ENCODE results near the gene BHLHE23.
A peak's percentile ranks its signal among the peaks of the same experiment; 100 is the strongest.
"Not testable (repeated sequence)": the region's sequence is repeated elsewhere in the genome, so short reads cannot be mapped to it uniquely, and the experiment has no call there.

Gene BHLHE23

DNA sequence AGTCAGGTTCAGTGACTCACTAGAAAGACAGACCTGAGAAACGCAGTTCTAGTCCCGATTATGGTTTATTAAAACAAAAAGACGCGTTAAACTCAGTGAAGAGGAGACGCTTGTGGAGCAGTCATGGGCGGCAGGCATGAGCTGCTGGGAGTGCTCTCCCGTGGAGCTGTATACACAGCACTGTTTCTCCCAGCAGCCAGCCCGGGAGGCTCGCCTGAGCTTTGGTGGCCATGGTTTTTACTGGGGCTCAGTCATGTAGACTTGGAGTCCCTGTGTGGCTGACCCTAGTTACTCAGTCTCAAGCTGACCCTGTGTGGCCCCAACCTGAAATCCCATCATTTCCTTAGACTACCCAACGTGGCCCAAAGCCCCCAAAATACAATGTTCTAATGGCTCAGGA, 41.2 kb upstream of the BHLHE23 start:
- H3K4me3 ChIP-seq (ENCODE audit: low read length): no peak overlapping the region
- no peak for TF ChIP-seq ZNF274 (IDR thresholded peaks at IDR 0.05; ENCODE audit: low read depth, low read length)

DNA sequence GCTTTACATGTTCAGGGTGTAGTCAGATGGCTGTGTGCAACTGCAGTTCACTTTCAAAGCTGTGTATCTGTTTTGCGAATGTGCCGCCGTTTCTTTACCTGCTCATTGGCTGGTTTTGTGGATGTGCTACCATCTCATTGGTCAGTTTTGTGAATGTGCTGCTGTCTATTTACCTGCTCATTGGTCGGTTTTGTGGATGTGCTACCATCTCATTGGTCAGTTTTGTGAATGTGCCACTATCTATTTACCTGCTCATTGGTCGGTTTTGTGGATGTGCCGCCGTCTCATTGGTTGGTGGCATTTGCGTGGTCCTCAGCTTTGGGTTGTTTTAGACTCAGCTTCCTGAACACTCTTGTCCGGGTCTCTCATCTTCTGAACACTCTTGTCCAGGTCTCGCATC, 40.5 kb upstream of the BHLHE23 start:
- no peak for TF ChIP-seq ZNF274 (IDR thresholded peaks at IDR 0.05; ENCODE audit: low read depth, low read length)
- H3K4me3 ChIP-seq (ENCODE audit: low read length): no peak overlapping the region

DNA sequence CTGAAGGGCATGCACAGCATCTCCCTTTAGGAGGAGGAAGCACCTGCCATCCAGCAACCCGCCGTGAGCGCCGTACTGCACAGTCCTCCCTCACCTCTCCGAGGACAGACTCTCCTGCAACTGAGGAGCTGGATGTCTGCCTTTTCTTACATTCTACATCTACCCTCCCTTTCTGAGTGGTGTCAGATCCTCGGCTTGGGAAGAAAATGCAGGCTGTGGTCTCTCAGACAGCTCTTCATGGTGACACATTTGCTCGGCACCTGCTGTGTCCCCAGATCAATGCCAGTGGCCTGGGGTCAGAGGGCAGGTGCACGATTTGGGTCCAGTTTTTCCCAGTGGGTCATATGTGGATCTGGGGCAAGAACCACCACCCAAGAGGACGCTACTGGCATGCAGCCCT, 40.1 kb upstream of the BHLHE23 start:
- no peak for TF ChIP-seq ZNF274 (IDR thresholded peaks at IDR 0.05; ENCODE audit: low read depth, low read length)
- H3K4me3 ChIP-seq (ENCODE audit: low read length): no peak overlapping the region

DNA sequence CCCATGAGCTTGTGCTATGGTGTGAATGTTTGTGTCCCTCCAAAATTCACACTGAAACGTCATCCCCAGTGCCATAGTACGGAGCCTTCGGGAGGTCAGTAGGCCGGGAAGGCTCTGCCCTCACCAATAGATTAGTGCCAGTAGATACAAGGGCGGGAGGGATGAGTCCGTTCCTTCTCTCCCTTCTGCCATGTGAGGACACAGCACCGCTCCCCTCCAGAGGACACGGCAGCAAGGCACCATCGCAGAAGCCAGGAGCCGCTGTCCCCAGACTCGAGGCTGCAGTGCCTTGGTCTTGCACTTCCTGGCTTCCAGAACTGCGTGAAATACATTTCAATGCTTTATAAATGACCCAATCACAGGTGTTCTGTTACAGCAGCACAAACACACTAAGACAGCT, 39.2 kb upstream of the BHLHE23 start:
- TF ChIP-seq ZNF274 (IDR thresholded peaks at IDR 0.05; ENCODE audit: low read depth, low read length): no peak
- no peak overlapping the region for H3K4me3 ChIP-seq (ENCODE audit: low read length)

DNA sequence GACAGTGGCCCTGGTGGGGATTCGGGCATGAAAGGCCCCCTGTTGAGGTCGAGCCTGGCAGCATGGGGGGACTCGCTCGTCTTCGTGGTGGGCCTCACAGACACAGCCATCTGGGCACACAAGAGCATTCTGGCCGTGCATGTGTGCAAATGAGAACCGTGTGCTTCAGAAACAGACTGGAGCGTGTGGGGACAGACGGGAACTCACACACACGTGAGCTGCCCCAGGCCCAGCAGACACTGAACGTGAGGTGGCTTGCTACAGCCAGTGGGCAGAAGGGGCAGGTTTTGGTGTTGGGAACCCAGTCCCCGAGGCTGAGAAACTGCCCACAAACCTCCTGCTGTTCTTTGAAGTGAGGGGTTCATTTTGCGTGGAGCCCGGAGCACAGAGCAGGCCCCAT, 38.6 kb upstream of the BHLHE23 start:
- TF ChIP-seq ZNF274 (IDR thresholded peaks at IDR 0.05; ENCODE audit: low read depth, low read length): no peak
- no peak overlapping the region for H3K4me3 ChIP-seq (ENCODE audit: low read length)

DNA sequence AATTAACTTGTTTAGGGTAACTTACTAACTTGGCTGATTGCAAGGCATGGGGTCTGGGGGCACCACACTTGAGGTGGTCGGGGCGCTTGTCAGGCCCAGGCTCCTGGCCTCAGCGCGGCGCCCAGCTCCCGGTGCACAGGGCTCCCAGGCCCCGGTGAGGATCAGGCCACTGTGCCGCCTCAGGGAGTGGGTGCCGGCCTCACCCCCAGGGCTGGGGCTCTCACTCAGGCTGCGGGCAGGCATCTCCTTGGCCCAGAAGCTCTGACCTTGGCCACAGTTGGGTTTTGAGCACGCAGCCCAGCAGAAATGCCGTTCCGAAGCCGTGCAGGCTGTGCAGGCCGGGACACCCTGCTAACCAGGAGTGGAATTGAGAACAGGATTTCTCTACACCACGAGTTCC, 37.8 kb upstream of the BHLHE23 start:
- TF ChIP-seq ZNF274 (IDR thresholded peaks at IDR 0.05; ENCODE audit: low read depth, low read length): no peak
- no peak overlapping the region for H3K4me3 ChIP-seq (ENCODE audit: low read length)

DNA sequence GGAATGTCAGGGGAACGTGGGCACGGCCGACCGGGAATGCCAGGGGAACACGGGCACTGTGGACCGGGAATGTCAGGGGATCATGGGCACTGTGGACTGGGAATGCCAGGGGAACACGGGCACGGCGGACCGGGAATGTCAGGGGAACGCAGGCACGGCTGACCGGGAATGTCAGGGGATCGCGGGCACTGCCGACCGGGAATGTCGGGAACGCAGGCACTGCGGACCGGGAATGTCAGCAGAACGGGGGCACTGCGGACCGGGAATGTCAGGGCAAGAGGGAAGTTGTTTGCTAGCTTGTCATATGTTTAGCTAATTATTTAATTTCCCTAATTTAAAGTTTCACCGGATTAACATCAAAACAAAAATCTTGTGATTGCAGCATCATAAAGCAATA, 37.4 kb upstream of the BHLHE23 start:
- no peak for TF ChIP-seq ZNF274 (IDR thresholded peaks at IDR 0.05; ENCODE audit: low read depth, low read length)
- no peak overlapping the region for H3K4me3 ChIP-seq (ENCODE audit: low read length)

DNA sequence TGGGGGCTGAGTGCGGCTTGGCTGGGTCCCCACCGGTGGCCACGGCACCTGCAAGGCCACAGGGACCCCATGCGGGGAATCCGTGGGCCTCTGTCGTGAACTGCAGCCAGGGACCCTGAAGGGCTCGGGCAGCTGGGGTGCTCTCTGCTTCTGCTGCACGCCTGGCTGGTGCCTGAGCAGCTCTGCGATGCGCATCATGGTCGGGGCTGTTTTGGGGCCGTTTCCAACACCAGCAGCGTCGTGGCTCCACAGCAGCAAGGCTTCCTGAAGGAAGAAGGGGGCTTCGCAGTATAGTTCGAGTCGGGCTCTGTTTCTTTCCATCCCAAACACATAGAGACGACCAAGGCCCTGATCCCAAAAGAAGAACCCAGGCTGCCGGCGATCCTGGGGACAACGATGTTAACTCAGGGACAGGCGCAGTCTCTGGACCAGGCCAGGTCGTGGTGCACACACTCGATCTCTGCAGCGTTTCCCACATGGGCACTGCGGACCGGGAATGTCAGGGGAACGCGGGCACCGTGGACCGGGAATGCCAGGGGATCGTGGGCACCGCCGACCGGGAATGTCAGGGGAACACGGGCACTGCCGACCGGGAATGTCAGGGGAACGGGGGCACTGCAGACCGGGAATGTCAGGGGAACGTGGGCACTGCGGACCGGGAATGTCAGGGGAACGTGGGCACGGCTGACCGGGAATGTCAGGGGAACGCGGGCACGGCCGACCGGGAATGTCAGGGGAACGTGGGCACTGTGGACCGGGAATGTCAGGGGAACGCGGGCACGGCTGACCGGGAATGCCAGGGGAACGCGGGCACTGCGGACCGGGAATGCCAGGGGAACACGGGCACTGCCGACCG, 36.8 kb upstream of the BHLHE23 start:
- H3K4me3 ChIP-seq (ENCODE audit: low read length): no peak overlapping the region
- TF ChIP-seq ZNF274 (IDR thresholded peaks at IDR 0.05; ENCODE audit: low read depth, low read length): no peak

DNA sequence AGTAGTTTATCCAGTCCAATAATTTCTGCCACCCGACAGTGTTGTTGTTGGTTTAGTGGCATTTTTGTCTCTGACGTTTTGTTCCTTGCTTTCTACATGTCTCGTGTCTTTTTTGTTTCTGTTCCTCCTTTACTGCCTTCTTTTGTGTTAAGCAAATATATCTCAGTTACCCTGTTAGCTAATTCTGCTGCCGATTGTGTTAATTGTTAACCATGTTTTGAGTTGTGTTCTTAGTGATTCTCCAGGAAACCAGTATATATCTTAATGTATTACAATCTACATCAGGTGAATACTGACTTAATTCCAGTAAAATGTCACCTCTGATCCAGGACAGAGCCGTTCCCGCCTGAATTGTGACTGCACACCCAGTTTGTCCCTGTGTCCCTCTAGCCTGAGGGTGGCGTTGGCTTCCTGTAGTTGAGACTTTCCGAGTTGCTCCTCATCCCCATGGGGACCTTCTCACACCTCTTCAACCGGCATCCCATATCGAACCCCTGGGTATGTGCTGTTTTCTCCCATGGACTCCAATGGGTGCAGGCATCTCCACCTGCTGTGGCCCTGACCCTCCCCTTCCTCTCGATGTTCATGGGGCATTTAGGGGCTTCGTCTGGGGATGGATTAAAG, 35.8 kb upstream of the BHLHE23 start:
- no peak for TF ChIP-seq ZNF274 (IDR thresholded peaks at IDR 0.05; ENCODE audit: low read depth, low read length)
- H3K4me3 ChIP-seq (ENCODE audit: low read length): peak overlapping the region; percentile 17; the same call in 1 of the 2 replicates

DNA sequence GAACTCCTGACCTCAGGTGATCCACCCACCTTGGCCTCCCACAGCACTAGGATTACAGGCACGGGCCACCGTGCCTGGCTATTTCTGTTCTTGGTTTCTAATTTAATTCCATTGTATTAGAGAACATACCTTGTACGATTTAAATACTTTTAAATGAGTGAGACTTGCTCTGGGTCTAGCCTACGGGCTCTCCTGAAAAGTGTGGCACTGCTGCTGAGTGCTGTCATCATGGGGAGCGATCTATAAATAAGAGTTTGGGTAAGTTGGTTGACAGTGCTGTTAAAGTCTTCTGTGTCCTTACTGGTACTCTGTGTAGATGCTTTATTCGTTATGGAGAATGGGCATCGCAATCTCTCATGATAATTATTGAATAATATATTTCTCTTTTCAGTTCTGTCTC, 35.0 kb upstream of the BHLHE23 start:
- no peak for TF ChIP-seq ZNF274 (IDR thresholded peaks at IDR 0.05; ENCODE audit: low read depth, low read length)
- H3K4me3 ChIP-seq (ENCODE audit: low read length): no peak overlapping the region

DNA sequence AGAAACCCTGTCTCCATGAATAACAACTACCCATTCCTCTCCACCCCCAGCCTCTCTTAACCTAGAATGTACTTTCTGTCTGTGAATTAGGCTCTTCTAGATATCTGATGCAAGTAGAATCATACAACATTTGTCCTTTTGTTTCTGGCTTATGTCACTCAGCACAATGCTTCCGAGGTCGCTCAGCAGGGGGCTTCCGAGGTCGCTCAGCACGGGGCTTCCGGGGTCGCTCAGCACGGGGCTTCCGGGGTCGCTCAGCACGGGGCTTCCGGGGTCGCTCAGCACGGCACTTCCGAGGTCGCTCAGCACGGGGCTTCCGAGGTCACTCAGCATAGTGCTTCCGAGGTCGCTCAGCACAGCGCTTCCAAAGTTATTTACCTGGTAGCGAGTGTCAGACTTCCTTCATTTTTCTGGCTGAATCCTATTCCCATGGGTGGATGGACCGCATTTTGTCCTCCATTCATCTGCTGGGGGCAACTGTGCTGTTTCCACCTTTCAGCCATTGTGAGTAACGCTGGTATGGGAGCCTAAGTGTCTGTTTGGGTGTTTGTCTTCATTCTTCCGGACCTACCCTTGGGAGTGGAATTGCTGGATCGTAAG, 31.0 kb upstream of the BHLHE23 start:
- no peak for TF ChIP-seq ZNF274 (IDR thresholded peaks at IDR 0.05; ENCODE audit: low read depth, low read length)

DNA sequence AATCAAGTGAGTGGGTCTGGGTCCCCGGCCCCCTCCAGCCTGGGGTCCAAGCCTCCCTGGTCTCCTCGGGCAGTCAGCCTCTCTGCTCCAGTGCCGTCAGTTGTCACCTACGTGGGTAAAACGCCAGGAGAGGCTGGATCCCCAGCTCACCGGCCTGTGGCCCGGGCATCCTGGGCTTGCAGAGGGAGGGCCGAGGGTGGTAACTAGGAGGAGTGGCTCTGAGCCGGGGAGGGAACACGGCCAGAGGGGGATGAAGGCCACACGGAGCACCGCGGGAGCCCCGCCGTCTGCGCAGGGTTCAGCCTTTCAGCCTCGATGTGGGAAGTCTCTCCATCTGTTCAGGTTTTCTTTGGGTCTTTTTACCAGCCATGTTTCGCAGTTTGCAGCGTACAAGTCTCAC, 29.5 kb upstream of the BHLHE23 start:
- H3K4me3 ChIP-seq (ENCODE audit: low read length): no peak overlapping the region
- no peak for TF ChIP-seq ZNF274 (IDR thresholded peaks at IDR 0.05; ENCODE audit: low read depth, low read length)

More for the DNA sequence above, 31.0 kb upstream of the BHLHE23 start:
- no peak overlapping the region for H3K4me3 ChIP-seq (ENCODE audit: low read length)

DNA sequence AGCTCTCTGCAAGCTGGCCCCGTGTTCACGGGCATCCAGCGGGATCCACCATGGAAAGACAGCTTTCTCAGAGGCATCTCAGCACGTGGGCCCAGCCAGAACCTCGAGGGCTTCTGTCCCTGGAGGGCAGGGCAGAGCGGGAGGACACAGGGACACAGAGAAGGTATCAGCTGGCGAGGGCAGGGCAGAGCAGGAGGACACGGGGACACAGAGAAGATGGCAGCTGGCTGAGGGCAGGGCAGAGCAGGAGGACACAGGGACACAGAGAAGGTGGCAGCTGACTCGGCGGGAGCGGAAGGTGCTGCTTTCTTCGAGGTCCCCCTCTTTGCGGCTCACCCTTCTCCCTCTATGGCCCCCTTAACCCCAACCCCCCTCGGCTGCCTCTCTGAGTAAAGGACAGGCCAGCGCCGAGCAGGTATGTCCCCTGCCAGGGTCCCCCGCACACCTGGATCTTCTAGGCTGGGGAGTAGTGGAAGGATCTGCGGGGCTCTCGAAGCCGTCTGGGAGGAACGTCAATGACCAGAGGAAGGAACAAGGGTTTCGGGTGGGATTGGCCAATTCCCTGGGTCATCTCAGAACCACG, 28.9 kb upstream of the BHLHE23 start:
- no peak for TF ChIP-seq ZNF274 (IDR thresholded peaks at IDR 0.05; ENCODE audit: low read depth, low read length)
- no peak overlapping the region for H3K4me3 ChIP-seq (ENCODE audit: low read length)

DNA sequence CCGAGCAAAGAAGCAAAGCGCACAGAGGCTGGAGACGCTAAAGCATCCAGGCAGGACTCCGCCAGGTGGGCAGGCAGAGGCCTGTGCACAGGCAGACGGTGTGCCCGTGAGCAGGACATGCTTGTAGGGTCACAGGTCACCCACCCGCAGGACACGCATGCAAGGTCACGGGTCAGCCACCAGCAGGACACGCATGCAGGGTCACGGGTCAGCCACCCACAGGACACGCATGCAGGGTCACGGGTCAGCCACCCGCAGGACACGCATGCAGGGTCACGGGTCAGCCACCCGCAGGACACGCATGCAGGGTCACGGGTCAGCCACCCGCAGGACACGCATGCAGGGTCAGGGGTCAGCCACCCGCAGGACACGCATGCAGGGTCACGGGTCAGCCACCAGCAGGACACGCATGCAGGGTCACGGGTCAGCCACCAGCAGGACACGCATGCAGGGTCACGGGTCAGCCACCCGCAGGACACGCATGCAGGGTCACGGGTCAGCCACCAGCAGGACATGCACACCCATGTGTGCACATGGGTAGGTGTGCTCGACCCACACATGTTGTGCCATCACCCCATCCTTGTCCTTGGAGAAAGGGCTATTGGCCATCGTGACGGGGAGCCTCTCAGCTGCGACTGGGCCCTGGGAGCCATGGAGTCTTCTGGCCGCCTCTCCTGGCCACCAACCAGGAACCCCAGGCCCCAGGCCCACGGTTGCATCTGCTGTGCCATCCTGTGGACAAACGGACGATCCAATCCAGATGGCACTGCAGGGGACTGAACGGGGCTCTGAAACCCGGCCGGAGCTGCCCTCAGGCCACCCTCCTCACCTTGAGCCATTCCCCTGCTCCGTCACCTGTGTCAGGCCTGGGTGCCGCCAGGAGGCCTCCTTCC, 28.2 kb upstream of the BHLHE23 start:
- not testable (repeated sequence) for H3K4me3 ChIP-seq (ENCODE audit: low read length)

Measured in GM08714 (cell line).